HEK293T (cell line): ENCODE data around the gene COPS8.
A peak's percentile ranks its signal among the peaks of the same experiment; 100 is the strongest.

Source experiments
- CTCF ChIA-PET: fragments of 350-600 bp; formaldehyde crosslinking; extraction: SDS; loops from one replicate; lab custom pipeline; 2021; ENCODE audit warnings: antibody characterized with exemption, inconsistent platforms; lab: Yijun Ruan, JAX
- POLR2A ChIA-PET: fragments of 350-600 bp; formaldehyde crosslinking; extraction: SDS; loops from one replicate; lab custom pipeline; 2020; ENCODE audit warnings: antibody characterized with exemption, inconsistent platforms; lab: Yijun Ruan, JAX
- DNase-seq: peaks from one replicate; pipeline ENCODE4 v3.0.0; 2012; ENCODE audit warnings: mixed read lengths; ENCODE audit errors: extremely low spot score
- ARNT ChIP-seq: fragments of 450-650 bp; IDR thresholded peaks from 2 replicates; pipeline ENCODE4 v1.6.1; 2017; ENCODE audit warnings: mild to moderate bottlenecking
- BHLHE40 ChIP-seq: fragments of 450-650 bp; IDR thresholded peaks from 2 replicates; pipeline ENCODE4 v1.6.1; 2016; ENCODE audit warnings: mild to moderate bottlenecking, moderate library complexity, borderline replicate concordance
- CTBP1 ChIP-seq: fragments of 450-650 bp; IDR thresholded peaks from 2 replicates; pipeline ENCODE4 v1.6.1; 2016; ENCODE audit warnings: borderline replicate concordance
- ELF4 ChIP-seq: fragments of 450-650 bp; IDR thresholded peaks from 2 replicates; pipeline ENCODE4 v1.6.1; 2017; ENCODE audit warnings: antibody characterized with exemption
- FOXA1 ChIP-seq: fragments of 450-650 bp; IDR thresholded peaks from 2 replicates; pipeline ENCODE4 v1.6.1; 2016; ENCODE audit warnings: mild to moderate bottlenecking
- FOXK2 ChIP-seq: fragments of 450-650 bp; IDR thresholded peaks from 2 replicates; pipeline ENCODE4 v1.6.1; 2016; ENCODE audit warnings: mild to moderate bottlenecking
- FOXM1 ChIP-seq: fragments of 450-650 bp; IDR thresholded peaks from 2 replicates; pipeline ENCODE4 v1.6.1; 2017; ENCODE audit warnings: mild to moderate bottlenecking, borderline replicate concordance
- HDGF ChIP-seq: fragments of 450-650 bp; IDR thresholded peaks from 2 replicates; pipeline ENCODE4 v1.6.1; 2017; ENCODE audit warnings: antibody characterized with exemption, borderline replicate concordance
- L3MBTL2 ChIP-seq: fragments of 450-650 bp; conservative IDR thresholded peaks from 2 replicates; pipeline ENCODE4 v1.6.1; 2016; ENCODE audit warnings: mild to moderate bottlenecking
- LEF1 ChIP-seq: fragments of 450-650 bp; IDR thresholded peaks from 2 replicates; pipeline ENCODE4 v1.6.1; 2017; ENCODE audit warnings: mild to moderate bottlenecking, borderline replicate concordance
- NFRKB ChIP-seq: fragments of 450-650 bp; IDR thresholded peaks from 2 replicates; pipeline ENCODE4 v1.6.1; 2016; ENCODE audit warnings: mild to moderate bottlenecking, moderate library complexity
- PKNOX1 ChIP-seq: fragments of 450-650 bp; IDR thresholded peaks from 2 replicates; pipeline ENCODE4 v1.6.1; 2016
- SP1 ChIP-seq: fragments of 450-650 bp; IDR thresholded peaks from 2 replicates; pipeline ENCODE4 v1.6.1; 2017
- SUZ12 ChIP-seq: fragments of 450-650 bp; IDR thresholded peaks from 2 replicates; pipeline ENCODE4 v1.6.1; 2016; ENCODE audit warnings: mild to moderate bottlenecking
- TARDBP ChIP-seq: fragments of 450-650 bp; IDR thresholded peaks from 2 replicates; pipeline ENCODE4 v1.6.1; 2016
- ZNF384 ChIP-seq: fragments of 450-650 bp; IDR thresholded peaks from 2 replicates; pipeline ENCODE4 v1.6.1; 2016

The COPS8 gene

DNA sequence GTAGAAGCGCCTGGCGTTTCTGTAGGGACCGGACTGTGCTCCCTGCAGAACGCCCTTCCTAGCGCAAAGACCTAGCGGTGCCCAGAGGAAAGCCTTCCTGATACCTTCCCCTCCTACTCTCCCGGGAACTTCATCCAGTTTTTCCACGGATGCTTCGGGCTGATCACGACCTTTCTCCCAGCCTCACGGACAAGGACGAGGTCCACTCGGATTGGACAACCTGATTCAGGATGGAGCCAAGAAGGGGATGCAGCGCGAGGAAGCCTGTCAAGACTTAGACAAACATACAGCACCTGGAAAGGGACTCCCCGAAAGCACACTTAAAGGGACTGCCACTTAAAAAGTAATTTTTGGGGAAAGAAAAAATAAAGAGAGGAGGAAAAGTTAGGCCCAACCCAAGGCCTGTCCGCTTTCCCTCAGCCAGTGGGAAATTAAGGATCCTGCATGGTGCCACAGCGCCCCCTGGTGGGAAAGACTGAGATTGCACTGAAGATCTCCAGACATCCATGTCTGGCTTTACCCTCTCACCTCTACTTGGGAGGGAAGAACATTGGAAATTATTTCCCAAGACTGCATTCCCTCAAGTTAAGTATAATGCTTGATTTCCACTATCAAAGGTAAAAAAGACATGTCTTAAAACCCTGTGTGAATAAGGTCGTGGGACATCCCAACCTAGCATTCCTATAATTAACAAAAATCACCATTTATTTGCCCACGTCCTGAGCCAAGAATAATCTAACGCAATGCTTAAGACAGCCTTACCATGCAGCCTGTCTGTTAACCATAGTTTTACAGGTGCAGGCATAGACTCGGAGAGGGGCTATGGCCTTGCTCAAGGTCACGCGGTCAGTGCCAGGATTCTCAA lies 13.4 kb upstream of the COPS8 start:
- DNase-seq, result peak; percentile 66
- no peak for TF ChIP-seq PKNOX1
- TF ChIP-seq L3MBTL2, result no peak
- no peak for TF ChIP-seq ELF4
- no peak for TF ChIP-seq FOXM1
- TF ChIP-seq ARNT, result no peak
- TF ChIP-seq SUZ12, result no peak
- no peak for TF ChIP-seq SP1
- no peak for TF ChIP-seq TARDBP
- no peak for TF ChIP-seq NFRKB
- TF ChIP-seq CTBP1, result no peak
- TF ChIP-seq ZNF384, result no peak
- CTCF ChIA-PET, result no interaction called here
- POLR2A ChIA-PET, result no interaction called here

DNA sequence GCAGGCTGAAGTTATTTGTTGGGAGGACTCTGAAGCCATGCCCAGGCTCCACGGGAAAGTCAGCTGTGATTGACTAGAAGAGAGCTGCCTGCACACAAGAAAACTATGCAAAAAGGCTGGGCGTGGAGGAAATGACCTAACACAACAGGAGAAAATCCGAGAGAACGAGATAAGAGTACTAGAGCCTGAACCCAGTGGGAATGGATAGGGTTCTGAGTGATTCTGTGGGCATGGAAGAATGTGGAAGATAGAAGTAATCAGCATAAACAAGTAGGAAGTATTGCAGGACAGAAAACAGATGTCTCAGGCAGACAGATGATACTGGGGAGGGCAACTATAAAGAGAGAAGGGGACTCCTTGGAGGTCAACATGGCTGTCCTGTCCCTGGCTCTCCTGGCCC lies 12.1 kb upstream of the COPS8 start:
- TF ChIP-seq ELF4 (no peak), FOXM1 (no peak), BHLHE40 (no peak), TARDBP (no peak), ARNT (no peak), SUZ12 (no peak), L3MBTL2 (no peak), PKNOX1 (no peak), SP1 (no peak), LEF1 (no peak), CTBP1 (no peak), HDGF (no peak), ZNF384 (no peak), NFRKB (no peak), FOXA1 (no peak), FOXK2 (no peak)
- ChIA-PET POLR2A (interaction anchor here (2.5 kb wide), 1 partner anchor 12 kb away, joined by 8 read pairs; the partner anchor contains the start of gene COPS8), CTCF (no interaction called here)
- DNase-seq, result no peak

GRCh38 chr2:237074211-237074993 lies 11.3 kb upstream of the COPS8 start:
- POLR2A ChIA-PET, result interaction anchor here (2.5 kb wide), 1 partner anchor 11 kb away, joined by 8 read pairs; the partner anchor contains the start of gene COPS8
- TF ChIP-seq SP1 (no peak), PKNOX1 (no peak), HDGF (no peak), BHLHE40 (no peak), TARDBP (no peak)
- no peak for DNase-seq
- CTCF ChIA-PET, result no interaction called here

- DNase-seq, result no peak
- ChIA-PET CTCF (no interaction called here), POLR2A (interaction anchor here (1.1 to 2.5 kb wide), 2 partner anchors 9 to 10 kb away, joined by 7 to 8 read pairs; partner anchors contain the start of gene COPS8)
- TF ChIP-seq PKNOX1 (no peak), NFRKB (no peak), L3MBTL2 (no peak), ARNT (no peak), CTBP1 (no peak), BHLHE40 (no peak), FOXK2 (no peak), SP1 (no peak), LEF1 (no peak), ELF4 (no peak), TARDBP (no peak), ZNF384 (no peak), HDGF (no peak), FOXA1 (no peak), SUZ12 (no peak), FOXM1 (no peak)
Observed at GRCh38 chr2:237075749-237076599, 9.7 kb upstream of the COPS8 start.

DNA sequence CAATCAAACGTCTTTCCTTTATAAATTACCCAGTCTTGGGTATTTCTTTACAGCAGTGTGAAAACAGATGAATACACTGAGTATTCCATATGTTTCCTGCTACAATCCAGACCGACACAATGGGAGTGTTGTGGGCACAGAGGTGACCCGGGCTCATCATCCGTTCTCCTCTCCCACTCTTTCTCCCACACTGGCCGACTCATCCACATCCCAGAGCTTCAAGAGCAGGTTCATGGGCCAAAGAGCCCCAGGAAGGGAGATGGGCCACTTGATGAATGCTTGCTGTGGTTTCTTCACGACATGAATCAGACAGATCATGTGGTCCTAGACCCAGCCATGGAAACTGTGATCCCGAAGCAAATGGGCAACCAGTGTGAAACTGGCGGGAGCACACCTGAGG lies 4.1 kb upstream of the COPS8 start:
- no peak for TF ChIP-seq LEF1
- TF ChIP-seq ZNF384, result no peak
- no peak for TF ChIP-seq SP1
- no peak for TF ChIP-seq ELF4
- no peak for TF ChIP-seq TARDBP
- TF ChIP-seq NFRKB, result no peak
- TF ChIP-seq HDGF, result no peak
- no peak for TF ChIP-seq L3MBTL2
- no peak for TF ChIP-seq SUZ12
- TF ChIP-seq FOXA1, result no peak
- TF ChIP-seq FOXK2, result no peak
- no peak for TF ChIP-seq PKNOX1
- TF ChIP-seq CTBP1, result no peak
- ChIA-PET POLR2A (no interaction called here), CTCF (no interaction called here)
- DNase-seq, result no peak
